ENCODE data around the gene ZDHHC22. TPM values are rescaled to one million over a fixed set of nuclear protein-coding genes. Genes with fewer than 3 reads are reported as not detected.
A peak's percentile ranks its signal among the peaks of the same experiment; 100 is the strongest.

Gene ZDHHC22
- total and polyA plus RNA-seq, 12 donors = 0.06 to 1.2 (median 0.24) TPM; not detected in 7

- peak in 1 of 7 donors; percentile 25 for DNase-seq
- intact Hi-C loops (cut with DNase I) = no loop called here
- Histone ChIP-seq H3K4me1 (replicated peaks in 1 of 2) (no peaks in the 10 kb centered on the region), H3K9me3 (replicated peaks in 1 of 3) (no peaks in the 10 kb centered on the region), H3K27me3 (peaks cover 9% of the 10 kb centered on the region), H3K4me3 (no peak overlapping the region), H3K27ac (no peak overlapping the region), H3K36me3 (replicated peaks in 1 of 2) (no peaks in the 10 kb centered on the region)
- 51 to 66% (median 60%) methylated on average over 2 of the region's 2 CpGs for WGBS, 4 donors
- no peak for TF ChIP-seq POLR2A (IDR thresholded peaks at IDR 0.05)
- TF ChIP-seq CTCF (IDR thresholded peaks at IDR 0.05) = no peak
Observed at GRCh38 chr14:77131206-77131605, 10.4 kb downstream of the ZDHHC22 start.

- Histone ChIP-seq H3K27me3 (peaks cover 6% of the 10 kb centered on the region), H3K4me1 (replicated peaks in 1 of 2) (peaks cover 0 to under 1% of the 10 kb centered on the region in 2 donors), H3K36me3 (replicated peaks in 1 of 2) (no peaks in the 10 kb centered on the region), H3K27ac (no peak overlapping the region), H3K9me3 (replicated peaks in 1 of 3) (no peaks in the 10 kb centered on the region), H3K4me3 (no peak overlapping the region)
- 40 to 74% (median 68%) methylated on average over 1 to 3 of the region's 3 CpGs for WGBS, 4 donors
- peak in 1 of 7 donors; percentile 34 for DNase-seq
- intact Hi-C loops (cut with DNase I) = no loop called here
- TF ChIP-seq POLR2A (IDR thresholded peaks at IDR 0.05) = no peak
- TF ChIP-seq CTCF (IDR thresholded peaks at IDR 0.05) = no peak
Observed at GRCh38 chr14:77130386-77130785, 11.2 kb downstream of the ZDHHC22 start.

- Histone ChIP-seq H3K36me3 (replicated peaks in 1 of 2) (no peaks in the 10 kb centered on the region), H3K4me3 (no peak overlapping the region), H3K4me1 (replicated peaks in 1 of 2) (peaks cover 5 to 18% of the 10 kb centered on the region in 2 donors), H3K27ac (no peak overlapping the region), H3K27me3 (peaks cover 3% of the 10 kb centered on the region), H3K9me3 (replicated peaks in 1 of 3) (no peaks in the 10 kb centered on the region)
- DNase-seq = peak in 1 of 7 donors; percentile 43
- intact Hi-C loops (cut with DNase I) = no loop called here
- TF ChIP-seq POLR2A (IDR thresholded peaks at IDR 0.05) = no peak
- no peak for TF ChIP-seq CTCF (IDR thresholded peaks at IDR 0.05)
- 68 to 72% (median 69%) methylated on average over 6 of the region's 6 CpGs for WGBS, 4 donors
Observed at GRCh38 chr14:77128414-77128891, 13.1 kb downstream of the ZDHHC22 start.

GRCh38 chr14:77126461-77126990 lies 15.1 kb downstream of the ZDHHC22 start:
- no peaks in the 10 kb centered on the region for H3K36me3 ChIP-seq (replicated peaks in 1 of 2)
- DNase-seq = peak in 2 of 7 donors; percentile 7 to 47
- intact Hi-C loops (cut with DNase I) = no loop called here
- H3K27me3 ChIP-seq = no peaks in the 10 kb centered on the region
- H3K27ac ChIP-seq = no peak overlapping the region
- no peak for TF ChIP-seq CTCF (IDR thresholded peaks at IDR 0.05)
- TF ChIP-seq POLR2A (IDR thresholded peaks at IDR 0.05) = no peak
- no peak overlapping the region for H3K4me3 ChIP-seq
- no peaks in the 10 kb centered on the region for H3K9me3 ChIP-seq (replicated peaks in 1 of 3)
- 78 to 89% (median 88%) methylated on average over 4 of the region's 4 CpGs for WGBS, 4 donors
- H3K4me1 ChIP-seq (replicated peaks in 1 of 2) = peaks cover 13 to 35% of the 10 kb centered on the region in 2 donors

All from adrenal gland (tissue), 12 donors.